ENCODE measurements around the gene MEGF6.

The MEGF6 gene

DNA sequence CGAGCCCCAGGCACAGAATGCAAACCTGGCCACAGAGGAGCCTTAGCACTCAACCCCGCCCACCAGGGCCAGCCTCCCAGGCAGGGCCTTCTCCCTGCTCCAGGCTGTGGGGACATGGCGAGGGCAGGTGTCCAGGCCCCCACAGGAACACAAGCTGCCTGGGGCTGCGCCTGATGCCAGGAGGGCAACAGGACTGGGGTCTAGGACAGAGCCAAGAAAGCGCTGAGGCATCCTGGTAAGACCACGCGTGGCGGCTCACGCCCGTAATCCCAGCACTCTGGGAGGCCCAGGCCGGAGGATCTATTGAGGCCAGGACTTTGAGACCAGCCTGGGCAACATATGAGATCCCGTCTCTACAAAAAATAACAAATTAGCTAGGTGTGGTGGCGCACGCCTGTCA is 59.1 kb downstream of the MEGF6 start:
- no peak for DNase-seq

DNA sequence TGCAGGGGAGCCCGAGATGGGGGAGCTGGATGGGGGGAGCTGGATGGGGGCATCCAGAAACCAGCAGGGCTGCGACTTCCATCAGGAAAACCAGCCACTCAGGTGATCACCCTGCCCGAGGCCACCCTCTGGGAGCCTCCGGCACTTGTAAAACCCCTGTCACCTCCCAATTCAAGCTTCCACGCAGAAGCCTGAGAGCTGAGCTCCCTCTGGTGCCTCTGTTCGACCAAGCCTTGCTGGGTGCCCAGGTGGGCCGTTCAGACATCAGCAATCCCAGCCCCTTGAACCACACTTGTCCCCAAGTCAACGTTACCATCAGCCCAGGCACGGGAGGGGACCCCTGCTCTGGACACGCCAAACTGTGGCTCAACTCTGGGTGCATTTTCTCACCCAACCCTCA is 59.6 kb downstream of the MEGF6 start:
- DNase-seq, result no peak

DNA sequence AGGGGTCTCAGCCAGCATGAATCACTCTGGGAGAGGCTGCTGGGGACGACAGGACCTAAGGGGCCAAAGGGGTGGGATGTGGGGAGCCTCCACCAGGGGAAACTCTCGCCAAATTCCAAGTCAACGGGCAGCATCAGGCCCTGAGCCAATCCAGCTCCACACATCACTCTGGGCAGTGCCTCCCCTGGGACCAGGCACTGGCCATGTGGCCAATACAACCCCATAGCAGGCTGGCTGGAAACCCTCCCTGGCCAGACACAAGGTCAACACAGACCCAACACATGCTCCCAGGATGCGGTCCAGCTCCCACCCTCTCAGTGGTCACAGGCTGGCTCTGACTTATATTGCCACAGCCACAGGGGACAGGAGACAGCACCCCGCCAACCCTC is 60.0 kb downstream of the MEGF6 start:
- no peak for DNase-seq

DNA sequence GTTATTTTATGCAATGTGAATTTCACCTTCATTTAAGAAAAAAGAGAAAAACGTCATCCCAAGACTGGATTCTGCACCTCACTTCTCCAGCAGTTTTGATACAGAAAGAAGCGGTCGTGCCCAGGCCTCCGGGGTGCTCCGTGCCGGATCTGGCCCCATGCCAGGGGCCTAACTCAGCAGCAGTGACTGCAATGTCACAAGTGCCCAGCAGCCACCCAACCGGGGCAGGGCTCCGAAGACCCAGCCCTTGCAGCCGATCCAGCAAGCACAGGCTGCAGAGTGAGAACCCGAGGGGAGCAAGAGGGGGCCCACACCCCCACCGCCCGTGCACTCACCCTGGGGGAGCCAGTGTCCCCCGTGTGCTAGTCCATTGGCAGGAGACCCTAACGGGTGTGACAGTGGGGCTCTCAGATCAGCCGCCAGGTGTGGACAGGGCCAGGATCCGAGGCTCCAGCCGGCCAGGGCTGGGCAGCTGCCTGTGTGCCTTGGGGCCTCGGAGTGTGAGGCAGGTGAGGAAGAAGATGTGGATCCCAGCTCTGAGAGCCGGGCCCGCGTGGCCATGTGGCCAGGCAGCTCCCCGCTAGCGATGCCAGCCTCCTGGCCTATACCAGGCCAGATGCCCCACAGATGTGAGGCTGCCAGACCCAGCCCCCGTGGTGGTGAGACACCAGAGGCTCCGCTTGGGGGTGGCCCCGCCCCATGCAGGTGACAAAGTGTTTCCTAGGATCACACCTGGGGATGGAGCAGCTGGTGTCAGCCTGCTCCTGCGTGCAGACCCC is 60.6 kb downstream of the MEGF6 start:
- no peak for DNase-seq

DNA sequence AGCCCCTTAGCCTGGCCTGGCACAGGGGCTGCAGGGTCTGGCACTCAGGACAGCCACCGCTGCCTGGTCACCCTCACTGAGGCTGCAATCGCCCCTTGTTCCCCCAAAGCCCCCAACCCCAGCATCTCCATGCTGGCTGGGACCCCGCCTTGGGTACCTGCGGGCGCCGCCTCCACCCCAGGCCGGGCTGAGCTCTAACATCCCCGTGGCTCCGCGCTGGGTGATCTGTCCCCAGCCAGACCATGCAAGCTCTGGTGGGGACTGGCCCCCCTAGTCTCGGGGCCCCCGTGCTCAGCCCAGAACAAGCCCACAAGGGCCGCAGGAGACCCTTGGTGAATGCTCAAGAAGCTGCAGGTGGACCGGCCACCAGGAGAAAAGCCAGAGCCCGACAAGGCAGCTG is 62.4 kb downstream of the MEGF6 start:
- DNase-seq, result no peak

DNA sequence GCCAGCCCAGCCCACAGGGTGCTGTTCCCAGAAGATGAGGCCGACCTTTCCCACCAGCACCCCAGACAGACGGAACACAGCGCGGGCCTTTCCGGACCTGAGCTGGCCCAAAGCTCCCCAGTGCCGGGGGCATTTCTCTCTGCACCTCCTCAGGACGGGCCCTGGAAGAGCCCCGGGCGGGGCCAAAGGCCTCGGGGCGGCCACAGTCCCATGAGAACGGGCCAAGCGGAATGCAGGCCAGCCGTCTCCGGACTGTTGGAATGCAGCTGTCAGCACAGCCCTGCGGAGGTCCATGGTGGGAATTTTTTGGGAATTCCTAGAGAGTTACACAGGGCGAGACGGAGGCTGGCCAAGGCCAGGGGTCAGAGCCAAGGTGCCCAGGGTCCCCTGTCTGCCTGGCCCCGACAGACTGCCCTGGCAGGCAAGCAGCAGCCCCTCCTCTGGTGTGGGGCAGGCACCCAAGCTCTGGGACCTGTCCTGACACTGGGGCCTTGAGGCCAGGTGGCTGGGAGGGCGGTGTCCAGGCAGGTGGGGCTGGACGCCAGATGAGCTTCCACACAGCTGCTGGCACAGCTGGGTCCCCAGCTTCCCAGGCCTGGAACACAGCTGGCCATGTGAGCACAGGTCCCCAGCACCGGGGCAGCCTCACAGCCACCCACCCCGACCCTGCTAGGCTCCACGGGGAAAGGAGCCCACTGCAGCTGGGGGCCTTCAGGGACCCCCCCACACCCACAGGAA is 63.0 kb downstream of the MEGF6 start:
- DNase-seq, result peak; percentile 60

DNA sequence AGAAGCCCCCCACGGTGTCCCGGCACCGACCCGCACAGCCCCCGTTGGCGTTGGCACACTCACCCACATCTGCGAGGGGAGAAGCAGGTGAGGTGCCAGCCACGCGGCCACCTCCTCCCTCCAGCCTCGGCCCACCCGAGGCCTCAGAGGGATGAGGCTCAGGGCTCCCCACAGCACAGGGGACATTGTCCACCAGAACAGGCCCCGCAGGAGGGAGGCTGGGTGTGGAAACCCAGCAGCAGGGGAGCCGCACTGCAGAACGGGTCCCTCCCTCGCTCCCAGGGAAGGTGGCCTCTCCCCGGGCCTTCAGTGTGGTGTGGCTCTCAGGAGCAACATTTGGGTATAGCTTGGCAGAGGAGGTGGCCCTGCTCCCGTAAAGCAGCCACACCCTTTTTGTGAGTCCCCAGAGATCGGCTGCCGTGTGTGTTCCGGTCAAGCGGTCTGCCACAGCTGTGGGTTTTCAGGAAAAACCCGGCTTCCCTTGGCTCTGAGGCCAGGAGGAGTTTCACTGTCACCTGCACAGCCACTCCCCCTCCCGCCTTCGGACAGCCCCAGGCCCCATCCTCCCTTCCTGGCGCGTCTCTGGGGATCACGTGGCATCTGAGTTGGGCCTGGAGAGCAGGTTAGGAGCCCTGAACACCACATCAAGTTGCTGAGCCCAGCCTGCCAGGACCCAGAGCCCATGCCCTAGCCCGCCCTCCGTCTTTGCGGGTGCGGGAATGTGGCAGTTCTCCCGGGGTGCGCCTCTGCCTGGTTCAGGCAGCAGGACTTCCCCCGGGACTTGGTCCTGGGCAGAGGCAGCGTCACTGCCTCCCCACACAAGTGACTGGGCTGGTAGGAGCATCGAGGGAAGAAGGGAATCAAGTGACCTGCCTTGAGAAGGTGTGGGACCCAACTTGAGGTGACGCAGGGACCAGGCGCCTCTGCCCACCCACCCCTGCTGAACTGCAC is 64.0 kb downstream of the MEGF6 start:
- no peak for DNase-seq

DNA sequence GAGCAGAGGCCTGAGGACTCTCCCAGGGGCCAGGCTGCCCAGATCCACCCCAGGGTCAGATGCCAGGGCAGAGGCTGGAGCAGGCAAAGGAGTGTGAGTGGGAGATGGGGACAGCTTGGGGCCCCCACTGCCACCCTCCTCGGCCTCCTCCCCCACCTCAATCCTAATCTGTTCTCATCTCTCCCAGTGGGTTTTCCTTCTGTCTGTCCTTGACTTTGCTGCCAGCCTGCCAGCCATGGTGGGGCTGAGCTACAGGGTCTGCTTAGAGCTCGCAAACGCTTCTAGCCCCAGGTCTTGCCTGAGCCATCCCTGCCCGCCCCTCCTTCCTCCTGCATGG is 65.3 kb downstream of the MEGF6 start:
- DNase-seq, result no peak

DNA sequence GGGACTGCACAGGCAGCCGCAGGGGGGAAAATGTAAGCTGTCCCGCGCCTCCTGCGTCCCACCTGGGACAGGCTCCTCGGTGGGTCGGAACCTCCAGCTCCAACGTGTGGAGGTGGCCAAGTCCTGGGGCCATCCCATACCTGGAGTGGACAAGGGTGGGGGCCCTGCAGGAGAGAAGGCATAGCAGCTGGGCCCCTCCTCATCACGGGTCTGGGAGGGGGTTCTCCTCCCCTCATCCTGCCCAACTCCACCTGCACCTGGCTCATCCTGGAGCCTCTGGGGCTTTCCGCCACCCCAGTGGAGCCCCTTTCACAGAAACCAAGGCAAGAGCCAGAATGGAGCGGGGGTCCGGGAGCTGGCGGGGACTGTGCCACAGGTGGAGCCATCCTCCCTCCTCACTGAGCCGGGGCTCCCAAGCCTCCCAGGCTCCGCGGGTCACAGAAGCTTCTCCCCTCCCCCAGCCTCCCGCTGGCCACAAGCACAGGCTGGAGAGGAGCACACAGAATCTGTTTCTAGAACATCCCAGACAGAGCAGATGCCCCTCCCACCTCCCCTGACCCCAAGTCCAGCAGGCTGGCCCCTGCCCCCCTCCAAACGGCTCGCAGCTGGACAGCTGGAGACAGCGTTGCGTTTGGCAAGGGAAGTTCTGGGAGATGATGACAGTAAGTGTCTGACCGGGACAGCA is 65.8 kb downstream of the MEGF6 start:
- no peak for DNase-seq

DNA sequence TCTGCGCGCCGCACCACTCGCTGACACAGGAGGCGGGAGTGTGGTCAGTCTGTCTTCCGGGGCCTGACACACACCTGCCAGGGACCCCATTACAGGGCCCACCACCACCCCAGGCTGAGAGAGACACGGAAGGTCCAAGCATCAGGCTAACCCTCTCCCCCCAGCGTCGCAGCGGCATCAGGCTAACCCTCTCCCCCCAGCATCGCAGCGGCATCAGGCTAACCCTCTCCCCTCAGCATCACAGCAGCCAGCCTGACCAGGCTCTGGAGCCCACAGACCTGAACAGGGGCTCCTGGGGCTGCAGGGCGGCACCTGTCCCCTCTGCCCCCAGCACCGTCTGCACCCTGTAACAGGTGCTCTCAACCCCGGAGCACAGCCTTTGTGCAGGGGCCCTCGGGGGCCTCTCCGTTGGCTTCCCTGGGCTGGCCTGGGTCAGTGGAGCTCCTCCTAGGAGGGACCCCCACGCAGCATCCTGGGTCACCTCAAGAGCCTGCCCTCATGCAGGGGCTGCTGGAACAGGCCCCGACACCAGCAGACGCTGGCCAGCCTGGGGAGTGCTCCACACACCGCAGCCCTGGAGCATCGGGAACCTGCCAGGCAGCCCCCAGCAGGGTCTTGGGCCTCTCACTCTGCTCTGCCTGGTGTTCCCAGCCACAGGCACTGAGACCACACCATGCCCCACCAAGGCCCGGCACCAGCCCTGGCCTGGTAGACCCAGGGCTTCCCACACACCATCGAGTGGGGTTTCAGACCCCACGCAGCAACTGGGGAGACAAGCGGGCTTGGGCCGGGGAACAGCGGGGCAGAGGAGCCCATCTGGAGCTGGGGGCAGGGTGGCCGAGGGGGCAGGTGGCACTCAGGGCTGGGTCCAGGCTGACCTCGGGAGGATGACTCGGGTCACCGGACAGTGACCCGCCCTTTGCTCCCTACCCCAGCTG is 67.0 kb downstream of the MEGF6 start:
- no peak for DNase-seq

DNA sequence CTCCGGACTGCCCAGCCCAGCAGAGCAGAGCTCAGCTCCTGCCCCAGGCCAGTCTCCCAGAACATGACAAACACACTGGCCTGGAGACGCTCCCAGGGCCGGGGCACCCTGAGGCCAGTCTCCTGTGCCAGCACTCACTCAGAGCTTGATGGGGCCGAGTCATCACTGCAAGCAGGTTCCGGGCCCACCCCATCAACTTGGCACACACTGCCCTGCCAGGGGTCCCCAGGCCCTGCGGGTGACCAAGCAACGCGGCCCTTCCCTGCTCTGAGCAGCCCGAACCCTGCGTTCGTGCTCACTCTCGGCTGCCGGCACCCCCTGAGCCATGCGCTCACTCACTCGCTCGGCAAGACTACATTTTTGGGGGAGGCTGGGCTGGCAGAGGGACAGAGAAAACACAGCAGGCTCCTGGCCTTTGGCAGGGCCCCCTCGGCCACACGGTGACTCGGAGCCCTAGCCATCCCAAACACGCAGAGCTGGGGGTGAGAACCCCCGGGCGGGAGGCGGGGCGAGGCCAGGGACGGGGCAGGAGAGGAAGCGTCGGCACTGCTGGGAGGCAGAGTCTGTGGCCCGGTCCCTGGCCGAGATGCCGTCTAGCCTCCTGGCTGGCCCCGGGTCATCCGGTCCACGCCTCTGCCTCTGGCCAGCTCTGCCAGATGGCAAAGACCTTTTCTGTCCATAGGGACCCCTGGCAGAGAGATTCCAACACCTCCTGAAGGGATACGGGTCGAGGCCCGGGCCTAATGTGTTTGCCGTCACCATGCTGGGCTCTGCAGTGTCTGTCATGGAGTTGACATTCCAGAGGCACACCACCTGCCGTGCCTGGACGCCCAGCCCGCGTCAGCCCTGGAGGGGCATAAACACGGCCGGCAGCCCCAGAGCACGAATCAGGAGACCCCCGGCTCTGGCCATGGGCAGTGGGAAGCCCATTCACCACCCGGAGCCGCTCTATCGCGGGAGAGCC is 68.0 kb downstream of the MEGF6 start:
- peak; percentile 96 for DNase-seq

DNA sequence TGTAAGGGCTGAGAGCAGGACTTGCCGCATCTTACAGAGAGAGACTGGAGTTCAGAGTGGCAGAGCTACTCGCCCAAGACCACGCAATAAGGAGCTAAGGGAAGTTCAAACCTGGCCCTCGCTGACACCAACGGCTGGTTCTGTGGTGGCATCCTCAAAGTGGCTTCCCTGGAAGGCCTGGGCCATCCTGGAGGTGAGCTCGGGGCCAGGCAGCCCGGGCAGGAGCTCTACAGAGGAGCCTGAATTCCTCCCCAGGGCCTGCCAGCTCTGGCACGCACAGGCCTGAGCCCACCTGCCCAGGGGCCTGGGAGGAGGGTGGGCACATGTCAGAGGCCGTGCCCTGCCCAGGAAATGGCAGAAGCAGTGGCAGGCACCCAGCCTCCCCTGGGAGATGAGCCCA is 68.6 kb downstream of the MEGF6 start:
- no peak for DNase-seq

DNA sequence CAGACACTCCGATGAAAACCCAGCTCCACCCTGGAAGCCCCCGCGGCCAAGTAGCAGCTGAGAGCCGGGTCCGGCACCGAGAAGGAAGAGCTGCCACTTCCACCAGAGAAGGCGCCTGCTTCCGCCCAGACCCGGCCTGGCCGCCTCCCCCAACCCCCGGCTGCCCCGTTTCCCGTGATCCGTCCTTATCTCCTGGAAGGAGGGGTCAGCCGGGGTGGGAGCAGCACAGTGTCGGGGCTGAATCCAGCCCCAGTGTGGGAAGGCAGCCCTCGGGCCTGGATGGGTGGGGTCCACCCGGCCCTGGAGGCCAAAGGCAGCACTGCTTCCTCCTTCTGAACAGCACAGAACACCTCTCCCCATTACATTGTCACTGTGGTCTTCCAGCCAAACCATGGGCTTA is 69.4 kb downstream of the MEGF6 start:
- peak; percentile 66 for DNase-seq

DNA sequence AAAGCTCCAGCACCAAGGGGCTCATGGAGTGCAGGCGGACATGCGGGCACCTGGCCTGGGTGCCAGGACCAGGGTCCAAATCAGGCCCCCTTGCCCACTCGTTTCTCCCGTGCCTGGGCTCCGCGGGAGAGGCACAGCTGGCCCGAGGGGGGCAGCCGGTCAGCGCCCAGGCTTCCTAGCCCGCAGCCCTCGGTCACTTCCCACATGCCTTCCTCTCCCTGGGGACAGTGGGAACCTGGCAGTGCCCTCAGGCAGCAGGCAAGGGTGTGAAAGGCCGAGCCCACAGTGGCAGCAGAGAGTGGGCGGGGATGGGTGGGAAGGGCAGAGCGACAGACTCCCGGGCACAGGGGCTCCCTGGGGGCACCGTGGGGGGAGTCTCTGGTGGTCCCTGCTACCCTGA is 69.8 kb downstream of the MEGF6 start:
- DNase-seq, result no peak

DNA sequence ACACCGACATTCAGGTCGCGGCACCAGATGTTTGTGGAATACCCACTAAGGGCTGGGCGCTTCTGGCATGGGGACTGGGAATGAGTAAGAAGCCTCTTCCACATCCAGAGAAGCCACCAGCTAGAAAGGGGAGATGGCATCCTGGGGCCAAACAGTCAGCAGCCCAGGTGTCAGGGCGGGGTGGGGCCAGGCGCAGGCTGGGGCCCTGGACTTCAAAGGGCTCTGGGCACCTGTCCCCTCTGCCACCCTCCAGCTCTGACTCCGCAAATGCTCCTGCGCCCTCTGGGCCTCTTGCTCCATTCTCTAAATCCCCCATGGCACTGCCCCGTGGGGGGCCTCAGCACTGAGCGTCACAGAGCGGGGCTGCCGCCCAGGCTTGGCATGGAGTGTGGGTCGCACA is 70.4 kb downstream of the MEGF6 start:
- no peak for DNase-seq

DNA sequence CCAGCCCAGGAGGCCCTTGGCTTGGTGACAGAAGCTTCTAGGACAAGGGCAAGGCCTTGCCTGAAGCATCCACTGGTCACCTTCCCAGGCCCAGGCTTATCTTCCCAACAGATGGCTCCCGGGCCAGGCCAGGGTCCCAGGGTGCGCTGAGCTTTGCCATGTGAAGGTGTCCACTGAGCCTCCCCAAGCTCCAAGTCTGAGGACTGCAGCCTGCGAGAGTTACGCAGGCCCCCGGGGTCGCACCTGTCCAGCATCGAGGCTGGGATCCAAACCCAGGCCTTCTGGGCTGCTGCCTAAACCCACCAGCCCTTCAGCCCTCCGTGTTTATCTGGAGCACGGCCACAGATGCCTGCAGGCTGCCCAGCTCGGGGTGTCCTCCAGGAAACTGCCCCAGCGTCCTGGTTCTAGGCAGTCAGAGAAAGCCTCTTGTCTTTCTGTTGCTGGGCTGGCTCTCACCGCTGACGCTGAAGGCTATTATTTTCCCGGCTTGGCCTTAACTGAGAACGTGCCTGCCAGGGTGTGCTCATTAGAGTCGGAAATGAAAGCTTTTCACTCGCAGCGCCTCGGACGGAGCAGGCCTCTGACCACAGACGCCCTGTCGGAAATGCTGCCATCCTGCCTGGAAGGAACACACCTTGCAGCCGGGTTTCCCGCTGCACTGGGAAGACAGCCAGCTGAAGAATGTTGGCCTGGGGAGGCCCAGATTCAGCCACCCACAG is 71.4 kb downstream of the MEGF6 start:
- DNase-seq, result peak; percentile 17

DNA sequence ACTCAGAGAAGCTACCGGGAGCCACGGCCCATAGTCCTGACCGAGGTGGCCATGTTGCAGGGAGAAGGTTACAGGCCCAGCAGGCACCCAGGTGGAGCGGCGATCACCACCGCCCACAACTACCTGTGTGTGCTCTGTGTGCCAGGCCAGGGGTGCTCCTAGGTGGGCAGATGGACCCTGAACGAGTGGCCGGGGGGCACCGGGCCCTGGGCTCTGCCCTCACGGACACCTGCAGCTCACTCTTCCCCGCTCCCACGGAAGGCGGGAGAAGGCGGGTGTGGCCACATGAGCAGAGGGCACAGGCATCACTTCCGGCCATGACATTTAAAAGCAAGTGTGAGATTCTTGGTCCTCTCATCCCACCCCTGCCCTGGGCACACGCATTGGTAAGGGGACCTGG is 73.9 kb downstream of the MEGF6 start:
- no peak for DNase-seq

DNA sequence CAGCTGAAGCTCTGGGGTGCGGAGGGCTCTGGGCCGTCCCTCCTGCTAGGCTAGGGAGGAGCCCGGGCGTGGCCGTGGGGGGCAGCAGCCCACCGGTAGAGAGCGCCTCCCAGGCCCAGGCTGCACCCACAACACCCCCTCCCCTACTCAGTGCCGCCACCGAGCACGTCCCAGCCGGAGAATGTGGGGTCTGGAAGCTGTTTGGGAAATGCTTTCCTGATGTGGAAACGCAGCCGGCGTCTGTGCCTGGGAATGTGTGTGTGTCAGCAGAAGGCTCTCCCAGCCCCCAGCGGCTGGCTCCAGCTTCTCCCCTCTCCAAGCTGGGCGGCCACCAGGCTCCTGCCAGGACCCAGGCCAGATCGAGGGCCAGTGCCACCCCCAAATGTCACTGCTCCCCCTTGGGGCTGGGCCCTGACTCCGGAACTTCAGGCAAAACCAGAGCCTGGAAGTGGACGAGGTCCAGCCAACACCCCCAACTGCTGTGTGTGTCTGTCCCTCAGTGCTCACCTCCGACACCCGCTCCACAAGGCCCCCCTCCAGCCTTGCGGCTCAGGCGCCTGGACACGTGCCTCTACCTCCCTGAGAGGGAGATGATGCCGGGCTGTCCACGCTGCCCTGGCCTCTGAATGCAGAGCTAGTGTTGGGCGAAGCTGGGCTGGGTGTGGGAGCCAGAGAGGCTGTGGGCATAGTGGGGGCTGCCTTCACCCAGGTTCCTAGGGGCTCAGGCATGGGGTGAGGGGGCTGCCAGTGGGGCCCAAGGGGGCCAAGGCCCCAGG is 74.7 kb downstream of the MEGF6 start:
- DNase-seq, result no peak

DNA sequence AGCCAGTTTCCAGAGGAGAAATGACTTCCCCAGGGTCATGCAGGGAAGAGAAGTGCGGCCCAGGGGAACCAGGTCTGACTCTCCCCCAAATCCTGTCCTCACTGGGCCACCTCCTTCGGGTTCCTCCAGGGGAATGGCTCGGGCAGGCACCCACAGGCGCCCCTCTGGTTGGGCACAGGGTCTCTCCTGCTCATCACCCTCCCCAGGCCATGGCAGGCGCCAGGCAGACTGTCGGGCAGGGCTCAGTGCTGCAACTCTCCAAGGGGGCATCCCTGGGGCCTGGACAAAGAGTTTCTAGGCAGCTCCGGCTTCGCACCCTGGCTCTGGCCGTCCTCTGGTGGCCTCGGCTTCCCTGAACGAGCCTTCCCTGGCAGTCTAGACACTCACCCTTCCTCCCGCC is 75.6 kb downstream of the MEGF6 start:
- DNase-seq, result no peak

Data from NCI-H226 (cell line).